HepG2 (cell line): Measurements from ENCODE around the gene DOC2A. TPM values are rescaled to one million over a fixed set of nuclear protein-coding genes. Genes with fewer than 3 reads are reported as not detected.

Experiments
- CBX2 ChIP-seq, 2 experiments: fragments of 200-600 bp in 1 of 2; sonication (generic); formaldehyde crosslinking in 1 of 2; IDR thresholded peaks; 2 replicates each; pipeline versions ENCODE4 v1.7.0 to v1.8.1; 2018 to 2022; ENCODE audit warnings: low read depth in 2 of 2, low read length in 1 of 2, mild to moderate bottlenecking in 1 of 2, missing genetic modification reagents in 1 of 2
- FLYWCH1 ChIP-seq: sonication (generic); formaldehyde crosslinking; IDR thresholded peaks from 2 replicates; pipeline ENCODE4 v1.8.1; 2023; ENCODE audit warnings: mild to moderate bottlenecking, missing genetic modification reagents
- FOXC1 ChIP-seq: sonication (generic); formaldehyde crosslinking; IDR thresholded peaks from 2 replicates; pipeline ENCODE4 v1.8.0; 2022; ENCODE audit warnings: mild to moderate bottlenecking, missing genetic modification reagents, borderline replicate concordance
- GZF1 ChIP-seq: sonication (generic); formaldehyde crosslinking; IDR thresholded peaks from 2 replicates; pipeline ENCODE4 v1.5.1; 2020; ENCODE audit warnings: mild to moderate bottlenecking, missing genetic modification reagents
- KLF16 ChIP-seq, 2 experiments: sonication (generic) in 1 of 2; formaldehyde crosslinking in 1 of 2; IDR thresholded peaks; 2 replicates each; pipeline versions ENCODE4 v1.6.1 to v1.8.0; 2016 to 2023; ENCODE audit warnings: missing genetic modification reagents in 2 of 2, missing compliant biosample characterization in 1 of 2
- REPIN1 ChIP-seq: sonication (generic); formaldehyde crosslinking; IDR thresholded peaks from 2 replicates; pipeline ENCODE4 v1.8.0; 2022; ENCODE audit warnings: missing genetic modification reagents, low read depth, mild to moderate bottlenecking, borderline replicate concordance
- SRF ChIP-seq: IDR thresholded peaks from 2 replicates; pipeline ENCODE4 v1.6.1; 2011; ENCODE audit warnings: mild to moderate bottlenecking, low read depth, low read length, moderate library complexity
- ZBTB34 ChIP-seq: sonication (generic); formaldehyde crosslinking; IDR thresholded peaks from 2 replicates; pipeline ENCODE4 v1.8.0; 2022; ENCODE audit warnings: mild to moderate bottlenecking, missing genetic modification reagents
- ZBTB44 ChIP-seq: sonication (generic); formaldehyde crosslinking; IDR thresholded peaks from 2 replicates; pipeline ENCODE4 v1.4.0; 2020; ENCODE audit warnings: missing genetic modification reagents
- ZNF468 ChIP-seq: sonication (generic); formaldehyde crosslinking; IDR thresholded peaks from 2 replicates; pipeline ENCODE4 v1.8.0; 2022; ENCODE audit warnings: mild to moderate bottlenecking, moderate library complexity, missing genetic modification reagents
- ZNF614 ChIP-seq: IDR thresholded peaks from 2 replicates; pipeline ENCODE4 v1.6.1; 2018; ENCODE audit warnings: missing biosample characterization, missing genetic modification reagents, inconsistent platforms, borderline replicate concordance
- ZNF781 ChIP-seq: sonication (generic); formaldehyde crosslinking; IDR thresholded peaks from 2 replicates; pipeline ENCODE4 v1.5.1; 2020; ENCODE audit warnings: borderline replicate concordance, mild to moderate bottlenecking, missing genetic modification reagents; ENCODE audit errors: not compliant biosample characterization
- ZNF891 ChIP-seq: sonication (generic); formaldehyde crosslinking; IDR thresholded peaks from 2 replicates; pipeline ENCODE4 v1.5.0; 2020; ENCODE audit warnings: mild to moderate bottlenecking, missing genetic modification reagents
- polyA plus RNA-seq, 8 experiments: library from polyadenylated mRNA; depleted of rRNA in 3 of 8; stranded (reverse) in 7 of 8; unstranded in 1 of 8; fragments of >200 nt; fragmentation: Illumina TruSeq in 4 of 8; extraction: Trizol in 4 of 8; gene quantifications; 2 replicates each; pipeline versions ENCODE4 v1.2.1 to v1.2.3, GENCODE V29; 2011 to 2016; ENCODE audit warnings: low read depth in 4 of 8, missing spikeins in 1 of 8, mixed read lengths in 1 of 8; ENCODE audit not compliant: insufficient read depth in 1 of 8
- total RNA-seq, 5 experiments: library from RNA; depleted of rRNA; stranded (reverse); fragments of >200 nt; fragmentation: Illumina TruSeq; extraction: Trizol; gene quantifications; 2 replicates each; pipeline ENCODE4 v1.2.3, GENCODE V29; 2016; ENCODE audit warnings: low read depth in 1 of 5
- TF ChIP-seq, protein P1 (sequence below): sonication (generic); formaldehyde crosslinking; IDR thresholded peaks from 2 replicates; pipeline ENCODE4 v1.5.0; 2020; ENCODE audit warnings: missing genetic modification reagents
- TF ChIP-seq, protein P2 (sequence below): sonication (generic); formaldehyde crosslinking; IDR thresholded peaks from 2 replicates; pipeline ENCODE4 v1.4.0; 2020; ENCODE audit warnings: missing genetic modification reagents, borderline replicate concordance
- TF ChIP-seq, protein P3 (sequence below): sonication (generic); formaldehyde crosslinking; IDR thresholded peaks from 2 replicates; pipeline ENCODE4 v1.4.0; 2020; ENCODE audit warnings: missing genetic modification reagents

The DOC2A gene
- total and polyA plus RNA-seq, 2 of the 13 experiments (the other 11 are each of a cell fraction or from before 2014, with no cell fraction given), result 0.15 to 0.55 TPM

DNA sequence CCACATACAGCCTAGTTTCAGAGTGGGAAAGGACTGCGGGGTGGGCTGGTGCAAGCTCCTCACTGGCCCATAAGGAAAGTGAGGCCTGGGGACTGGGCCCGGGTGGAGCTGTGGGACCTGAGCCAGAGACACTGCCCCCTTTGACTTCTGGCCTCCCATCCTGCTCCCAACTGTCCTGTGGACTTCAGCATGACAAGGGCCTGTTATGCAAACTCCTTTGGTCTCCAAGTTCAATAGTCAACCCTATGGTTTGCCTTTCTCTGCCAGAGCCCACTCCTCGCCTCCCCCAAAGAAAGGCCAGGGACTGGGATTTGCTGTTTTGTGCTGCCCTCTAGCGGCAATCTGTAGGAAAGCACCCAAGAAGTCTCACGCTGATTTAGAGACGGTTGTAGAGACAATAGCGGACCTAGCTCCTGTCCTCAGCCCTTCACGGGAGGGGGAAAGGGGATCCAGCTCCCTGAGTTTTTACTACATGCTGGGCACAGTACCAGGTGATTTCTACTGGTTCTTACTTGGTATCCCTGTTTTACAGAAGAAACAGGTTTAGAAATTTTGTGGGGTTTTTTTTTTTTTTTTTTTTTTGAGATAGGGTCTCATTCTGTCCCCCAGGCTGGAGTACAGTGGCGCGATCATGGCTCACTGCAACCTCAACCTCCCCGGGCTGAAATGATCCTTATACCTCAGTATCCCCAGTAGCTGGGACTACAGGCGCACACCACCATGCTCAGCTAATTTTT, 21.4 kb upstream of the DOC2A start (continued):
- TF ChIP-seq, protein P1, sequence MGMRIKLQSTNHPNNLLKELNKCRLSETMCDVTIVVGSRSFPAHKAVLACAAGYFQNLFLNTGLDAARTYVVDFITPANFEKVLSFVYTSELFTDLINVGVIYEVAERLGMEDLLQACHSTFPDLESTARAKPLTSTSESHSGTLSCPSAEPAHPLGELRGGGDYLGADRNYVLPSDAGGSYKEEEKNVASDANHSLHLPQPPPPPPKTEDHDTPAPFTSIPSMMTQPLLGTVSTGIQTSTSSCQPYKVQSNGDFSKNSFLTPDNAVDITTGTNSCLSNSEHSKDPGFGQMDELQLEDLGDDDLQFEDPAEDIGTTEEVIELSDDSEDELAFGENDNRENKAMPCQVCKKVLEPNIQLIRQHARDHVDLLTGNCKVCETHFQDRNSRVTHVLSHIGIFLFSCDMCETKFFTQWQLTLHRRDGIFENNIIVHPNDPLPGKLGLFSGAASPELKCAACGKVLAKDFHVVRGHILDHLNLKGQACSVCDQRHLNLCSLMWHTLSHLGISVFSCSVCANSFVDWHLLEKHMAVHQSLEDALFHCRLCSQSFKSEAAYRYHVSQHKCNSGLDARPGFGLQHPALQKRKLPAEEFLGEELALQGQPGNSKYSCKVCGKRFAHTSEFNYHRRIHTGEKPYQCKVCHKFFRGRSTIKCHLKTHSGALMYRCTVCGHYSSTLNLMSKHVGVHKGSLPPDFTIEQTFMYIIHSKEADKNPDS, result no peak
- TF ChIP-seq ZNF614 (CRISPR knock-in tag) (peak; percentile 78; the same call in 1 of the 2 replicates), FLYWCH1 (CRISPR knock-in tag) (no peak), ZNF468 (CRISPR knock-in tag) (no peak), ZBTB34 (0 out of 2 replicates have a peak, but pooled peaks have one; percentile 33), ZNF781 (peak; percentile 72), SRF (no peak), GZF1 (CRISPR knock-in tag) (peak; percentile 79; the same call in 1 of the 2 replicates), CBX2 (IDR thresholded peaks at IDR 0.05; ENCODE audit: low read depth, low read length) (no peak), CBX2 (CRISPR knock-in tag; IDR thresholded peaks at IDR 0.05; ENCODE audit: low read depth) (no peak), KLF16 (CRISPR knock-in tag; IDR thresholded peaks at IDR 0.05) (0 out of 4 replicates have a peak, but pooled peaks of 1 of the 2 experiments have one; percentile 62), REPIN1 (CRISPR knock-in tag) (no peak), ZNF891 (peak; percentile 71; the same call in 1 of the 2 replicates), ZBTB44 (CRISPR knock-in tag) (no peak), FOXC1 (CRISPR knock-in tag) (peak; percentile 29; the same call in 1 of the 2 replicates)
- TF ChIP-seq, protein P2, sequence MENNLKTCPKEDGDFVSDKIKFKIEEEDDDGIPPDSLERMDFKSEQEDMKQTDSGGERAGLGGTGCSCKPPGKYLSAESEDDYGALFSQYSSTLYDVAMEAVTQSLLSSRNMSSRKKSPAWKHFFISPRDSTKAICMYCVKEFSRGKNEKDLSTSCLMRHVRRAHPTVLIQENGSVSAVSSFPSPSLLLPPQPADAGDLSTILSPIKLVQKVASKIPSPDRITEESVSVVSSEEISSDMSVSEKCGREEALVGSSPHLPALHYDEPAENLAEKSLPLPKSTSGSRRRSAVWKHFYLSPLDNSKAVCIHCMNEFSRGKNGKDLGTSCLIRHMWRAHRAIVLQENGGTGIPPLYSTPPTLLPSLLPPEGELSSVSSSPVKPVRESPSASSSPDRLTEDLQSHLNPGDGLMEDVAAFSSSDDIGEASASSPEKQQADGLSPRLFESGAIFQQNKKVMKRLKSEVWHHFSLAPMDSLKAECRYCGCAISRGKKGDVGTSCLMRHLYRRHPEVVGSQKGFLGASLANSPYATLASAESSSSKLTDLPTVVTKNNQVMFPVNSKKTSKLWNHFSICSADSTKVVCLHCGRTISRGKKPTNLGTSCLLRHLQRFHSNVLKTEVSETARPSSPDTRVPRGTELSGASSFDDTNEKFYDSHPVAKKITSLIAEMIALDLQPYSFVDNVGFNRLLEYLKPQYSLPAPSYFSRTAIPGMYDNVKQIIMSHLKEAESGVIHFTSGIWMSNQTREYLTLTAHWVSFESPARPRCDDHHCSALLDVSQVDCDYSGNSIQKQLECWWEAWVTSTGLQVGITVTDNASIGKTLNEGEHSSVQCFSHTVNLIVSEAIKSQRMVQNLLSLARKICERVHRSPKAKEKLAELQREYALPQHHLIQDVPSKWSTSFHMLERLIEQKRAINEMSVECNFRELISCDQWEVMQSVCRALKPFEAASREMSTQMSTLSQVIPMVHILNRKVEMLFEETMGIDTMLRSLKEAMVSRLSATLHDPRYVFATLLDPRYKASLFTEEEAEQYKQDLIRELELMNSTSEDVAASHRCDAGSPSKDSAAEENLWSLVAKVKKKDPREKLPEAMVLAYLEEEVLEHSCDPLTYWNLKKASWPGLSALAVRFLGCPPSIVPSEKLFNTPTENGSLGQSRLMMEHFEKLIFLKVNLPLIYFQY (CRISPR knock-in tag), result peak; percentile 72; the same call in 1 of the 2 replicates
- TF ChIP-seq, protein P3, sequence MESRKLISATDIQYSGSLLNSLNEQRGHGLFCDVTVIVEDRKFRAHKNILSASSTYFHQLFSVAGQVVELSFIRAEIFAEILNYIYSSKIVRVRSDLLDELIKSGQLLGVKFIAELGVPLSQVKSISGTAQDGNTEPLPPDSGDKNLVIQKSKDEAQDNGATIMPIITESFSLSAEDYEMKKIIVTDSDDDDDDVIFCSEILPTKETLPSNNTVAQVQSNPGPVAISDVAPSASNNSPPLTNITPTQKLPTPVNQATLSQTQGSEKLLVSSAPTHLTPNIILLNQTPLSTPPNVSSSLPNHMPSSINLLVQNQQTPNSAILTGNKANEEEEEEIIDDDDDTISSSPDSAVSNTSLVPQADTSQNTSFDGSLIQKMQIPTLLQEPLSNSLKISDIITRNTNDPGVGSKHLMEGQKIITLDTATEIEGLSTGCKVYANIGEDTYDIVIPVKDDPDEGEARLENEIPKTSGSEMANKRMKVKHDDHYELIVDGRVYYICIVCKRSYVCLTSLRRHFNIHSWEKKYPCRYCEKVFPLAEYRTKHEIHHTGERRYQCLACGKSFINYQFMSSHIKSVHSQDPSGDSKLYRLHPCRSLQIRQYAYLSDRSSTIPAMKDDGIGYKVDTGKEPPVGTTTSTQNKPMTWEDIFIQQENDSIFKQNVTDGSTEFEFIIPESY (CRISPR knock-in tag), result peak; percentile 61
